Mesendoderm (in vitro differentiated cells): Measurements from ENCODE around the gene PLEKHH2.
"Not testable (repeated sequence)": the region's sequence is repeated elsewhere in the genome, so short reads cannot be mapped to it uniquely, and the experiment has no call there.

Experiments
- DNase-seq: peaks from one replicate; pipeline ENCODE4 v3.0.0; 2013
- H2AK5ac ChIP-seq: 2 replicates; pipeline ENCODE4 v1.6.1; 2013; ENCODE audit warnings: low read length, inconsistent platforms
- H2BK120ac ChIP-seq: 2 replicates; pipeline ENCODE4 v1.6.1; 2013; ENCODE audit warnings: low read depth, mild to moderate bottlenecking, low read length, moderate library complexity, mixed read lengths
- H2BK15ac ChIP-seq: replicated peaks from 2 replicates; pipeline ENCODE4 v1.6.1; 2013; ENCODE audit warnings: low read depth, mild to moderate bottlenecking, moderate library complexity
- H2BK5ac ChIP-seq: 2 replicates; pipeline ENCODE4 v1.6.1; 2013; ENCODE audit warnings: low read length, inconsistent platforms
- H3K18ac ChIP-seq: 2 replicates; pipeline ENCODE4 v1.6.1; 2013; ENCODE audit warnings: mild to moderate bottlenecking, low read length, mixed read lengths
- H3K23ac ChIP-seq: one replicate; pipeline ENCODE4 v1.6.1; 2013; ENCODE audit warnings: low read length
- H3K27ac ChIP-seq: 2 replicates; pipeline ENCODE4 v1.5.1; 2013; ENCODE audit warnings: low read depth, mild to moderate bottlenecking, inconsistent platforms, low read length, moderate library complexity
- H3K27me3 ChIP-seq: 2 replicates; pipeline ENCODE4 v1.6.1; 2013; ENCODE audit warnings: low read length, control low read depth, mild to moderate bottlenecking, inconsistent platforms; ENCODE audit not compliant: insufficient read depth, poor library complexity
- H3K36me3 ChIP-seq: 2 replicates; pipeline ENCODE4 v1.6.1; 2013; ENCODE audit warnings: low read length, inconsistent platforms; ENCODE audit not compliant: control insufficient read depth, insufficient read depth
- H3K4ac ChIP-seq: one replicate; pipeline ENCODE4 v1.6.1; 2013; ENCODE audit warnings: low read depth, mild to moderate bottlenecking, low read length, moderate library complexity
- H3K4me1 ChIP-seq: 2 replicates; pipeline ENCODE4 v1.6.1; 2013; ENCODE audit warnings: low read depth, low read length, inconsistent platforms; ENCODE audit not compliant: control insufficient read depth
- H3K4me2 ChIP-seq: 2 replicates; pipeline ENCODE4 v1.6.1; 2013; ENCODE audit warnings: low read length
- H3K4me3 ChIP-seq: 2 replicates; pipeline ENCODE4 v1.5.1; 2013; ENCODE audit warnings: mild to moderate bottlenecking, low read length
- H3K56ac ChIP-seq: one replicate; pipeline ENCODE4 v1.6.1; 2013; ENCODE audit warnings: low read length
- H3K79me1 ChIP-seq: 2 replicates; pipeline ENCODE4 v1.6.1; 2013; ENCODE audit warnings: low read length, inconsistent platforms
- H3K79me2 ChIP-seq: 2 replicates; pipeline ENCODE4 v1.6.1; 2013; ENCODE audit warnings: mild to moderate bottlenecking, low read length; ENCODE audit not compliant: control insufficient read depth, insufficient read depth
- H3K9ac ChIP-seq: 2 replicates; pipeline ENCODE4 v1.6.1; 2013; ENCODE audit warnings: low read length, inconsistent platforms
- H4K5ac ChIP-seq: one replicate; pipeline ENCODE4 v1.6.1; 2013; ENCODE audit warnings: low read length
- H4K8ac ChIP-seq: one replicate; pipeline ENCODE4 v1.6.1; 2013; ENCODE audit warnings: low read depth, mild to moderate bottlenecking, control low read depth, low read length, moderate library complexity
- WGBS: extraction: QIAGEN DNeasy Blood & Tissue Kit; methylation state at CpG from one replicate; pipeline ENCODE4 v1.1.7; 2013; ENCODE audit warnings: low lambda C conversion rate, missing lambda C conversion rate; ENCODE audit not compliant: insufficient coverage; ENCODE audit errors: extremely low coverage; 5-methylcytosine and 5-hydroxymethylcytosine counted together

PLEKHH2 gene

DNA sequence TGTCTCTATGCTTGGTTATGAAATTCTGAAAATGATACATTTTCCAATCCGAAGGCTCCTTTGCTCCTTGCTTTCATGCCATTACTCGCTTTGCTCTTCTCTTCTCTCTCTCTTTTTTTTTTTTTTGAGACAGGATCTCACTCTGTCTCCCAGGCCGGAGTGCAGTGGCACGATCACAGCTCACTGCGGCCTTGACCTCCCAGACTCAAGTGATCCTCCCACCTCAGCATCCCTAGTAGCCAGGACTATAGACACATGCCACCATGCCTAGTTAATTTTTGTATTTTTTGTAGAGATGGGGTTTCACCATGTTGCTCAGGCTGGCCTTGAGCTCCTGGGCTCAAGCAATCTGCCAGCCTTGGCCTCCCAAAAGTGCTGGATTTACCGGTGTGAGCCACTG lies 61.1 kb downstream of the PLEKHH2 start:
- not testable (repeated sequence) for H3K4me1 ChIP-seq, H2AK5ac ChIP-seq, H3K4me2 ChIP-seq, H3K27ac ChIP-seq, H3K4ac ChIP-seq, H4K8ac ChIP-seq, DNase-seq, H2BK15ac ChIP-seq, H2BK120ac ChIP-seq, H3K18ac ChIP-seq, H3K79me1 ChIP-seq, H3K23ac ChIP-seq, H3K79me2 ChIP-seq, H4K5ac ChIP-seq, H3K27me3 ChIP-seq, H3K9ac ChIP-seq, H3K36me3 ChIP-seq, H3K56ac ChIP-seq, H2BK5ac ChIP-seq, H3K4me3 ChIP-seq
- WGBS: no CpG with 5 or more reads among the region's 6 CpGs

DNA sequence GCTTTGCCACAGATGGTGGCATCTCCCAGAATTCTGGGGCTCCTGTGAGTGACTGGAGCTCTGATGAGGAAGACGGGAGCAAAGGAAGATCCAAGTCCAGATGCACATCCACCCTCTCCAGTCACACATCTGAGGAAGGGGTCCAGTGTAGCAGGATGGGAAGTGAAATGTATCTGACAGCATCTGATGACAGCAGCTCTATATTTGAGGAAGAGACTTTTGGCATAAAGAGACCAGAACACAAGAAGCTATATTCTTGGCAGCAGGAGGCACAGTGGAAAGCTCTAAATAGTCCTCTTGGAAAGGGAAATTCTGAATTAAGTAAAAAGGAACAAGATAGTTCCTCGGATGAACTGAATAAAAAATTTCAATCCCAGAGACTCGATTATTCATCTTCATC lies 62.7 kb downstream of the PLEKHH2 start:
- no peak overlapping the region for H2BK5ac ChIP-seq
- no peak overlapping the region for H2BK15ac ChIP-seq
- H4K5ac ChIP-seq: no peak overlapping the region
- no peaks in the 10 kb centered on the region for H3K79me1 ChIP-seq
- no peaks in the 10 kb centered on the region for H3K79me2 ChIP-seq
- H3K4me2 ChIP-seq: no peak overlapping the region
- H2BK120ac ChIP-seq: no peak overlapping the region
- H3K36me3 ChIP-seq: no peaks in the 10 kb centered on the region
- no CpG with 5 or more reads among the region's 3 CpGs for WGBS
- H3K27me3 ChIP-seq: no peaks in the 10 kb centered on the region
- H3K27ac ChIP-seq: no peak overlapping the region
- H3K18ac ChIP-seq: no peak overlapping the region
- DNase-seq: no peak
- no peak overlapping the region for H3K23ac ChIP-seq
- H3K4ac ChIP-seq: no peak overlapping the region
- no peak overlapping the region for H4K8ac ChIP-seq
- H3K9ac ChIP-seq: no peak overlapping the region
- H2AK5ac ChIP-seq: no peak overlapping the region
- no peaks in the 10 kb centered on the region for H3K4me1 ChIP-seq
- no peak overlapping the region for H3K4me3 ChIP-seq
- H3K56ac ChIP-seq: no peak overlapping the region

DNA sequence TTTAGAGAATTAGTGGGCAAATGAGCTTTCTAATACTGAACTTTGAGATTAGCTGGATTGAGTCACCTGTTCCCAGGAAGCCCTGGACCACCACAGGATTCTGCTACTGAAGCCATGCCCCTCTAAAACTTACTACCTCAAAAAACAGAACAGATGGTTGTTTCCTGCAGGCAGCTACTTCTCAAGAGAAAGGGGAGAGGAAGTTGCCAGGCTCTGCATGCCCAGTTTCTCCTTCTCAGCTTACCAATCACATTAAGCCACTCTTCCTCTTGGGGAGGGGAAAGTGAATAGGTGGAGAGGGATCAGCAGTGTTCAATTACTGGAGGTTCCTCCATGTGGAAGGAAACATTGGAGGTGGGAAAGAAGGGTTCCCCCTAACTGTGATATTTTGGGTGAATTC lies 64.1 kb downstream of the PLEKHH2 start:
- Histone ChIP-seq H3K56ac (no peak overlapping the region), H2AK5ac (no peak overlapping the region), H3K4me3 (no peak overlapping the region), H4K5ac (no peak overlapping the region), H3K27me3 (no peaks in the 10 kb centered on the region), H2BK5ac (no peak overlapping the region), H3K4me2 (no peak overlapping the region), H2BK120ac (no peak overlapping the region), H3K4me1 (no peaks in the 10 kb centered on the region), H2BK15ac (no peak overlapping the region), H3K36me3 (no peaks in the 10 kb centered on the region), H3K79me1 (no peaks in the 10 kb centered on the region), H3K79me2 (no peaks in the 10 kb centered on the region), H3K27ac (no peak overlapping the region), H3K18ac (no peak overlapping the region), H3K23ac (no peak overlapping the region), H4K8ac (no peak overlapping the region), H3K4ac (no peak overlapping the region), H3K9ac (no peak overlapping the region)
- no peak for DNase-seq

DNA sequence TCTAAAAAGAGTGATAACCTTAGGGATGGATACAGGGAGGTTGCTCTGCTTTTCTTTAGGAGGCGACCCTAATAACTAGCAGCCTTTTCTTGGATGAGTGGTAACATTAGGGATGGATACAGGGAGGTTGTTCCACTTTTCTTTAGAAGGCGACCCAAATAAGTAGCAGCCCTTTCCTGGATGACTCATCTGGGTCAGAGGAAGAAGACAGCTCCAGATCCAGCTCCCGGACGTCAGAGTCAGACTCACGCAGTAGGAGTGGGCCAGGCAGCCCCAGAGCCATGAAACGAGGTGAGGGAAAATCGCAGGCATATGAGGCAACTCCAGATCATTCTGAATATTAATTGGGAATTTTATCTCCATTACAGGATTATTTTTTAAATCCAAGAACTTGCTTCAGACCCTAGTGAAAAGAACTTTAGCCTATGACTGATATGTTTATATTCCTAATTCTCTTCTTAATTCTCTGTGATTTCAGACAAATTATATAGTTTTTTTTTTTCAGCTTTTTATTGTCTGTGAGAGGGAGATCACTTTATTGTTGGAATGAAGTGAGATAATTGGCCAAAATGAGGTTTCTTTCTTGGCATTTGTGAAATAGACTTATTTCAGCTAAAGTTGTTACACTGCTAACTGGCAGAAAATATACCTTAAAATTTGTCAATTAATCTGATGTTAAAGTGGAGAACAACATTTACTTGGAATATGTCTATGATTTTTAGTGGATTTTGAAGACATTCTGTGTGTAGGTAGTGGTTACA lies 70.4 kb downstream of the PLEKHH2 start:
- Histone ChIP-seq H4K5ac (no peak overlapping the region), H2BK15ac (no peak overlapping the region), H3K4ac (no peak overlapping the region), H3K9ac (no peak overlapping the region), H3K36me3 (no peaks in the 10 kb centered on the region), H2BK120ac (no peak overlapping the region), H3K4me2 (no peak overlapping the region), H3K56ac (no peak overlapping the region), H2AK5ac (no peak overlapping the region), H3K27ac (no peak overlapping the region), H3K18ac (no peak overlapping the region), H3K4me1 (no peaks in the 10 kb centered on the region), H3K27me3 (no peaks in the 10 kb centered on the region), H3K23ac (no peak overlapping the region), H4K8ac (no peak overlapping the region), H3K4me3 (no peak overlapping the region), H2BK5ac (no peak overlapping the region), H3K79me2 (no peaks in the 10 kb centered on the region), H3K79me1 (no peaks in the 10 kb centered on the region)
- no peak for DNase-seq
- no CpG with 5 or more reads among the region's 7 CpGs for WGBS

DNA sequence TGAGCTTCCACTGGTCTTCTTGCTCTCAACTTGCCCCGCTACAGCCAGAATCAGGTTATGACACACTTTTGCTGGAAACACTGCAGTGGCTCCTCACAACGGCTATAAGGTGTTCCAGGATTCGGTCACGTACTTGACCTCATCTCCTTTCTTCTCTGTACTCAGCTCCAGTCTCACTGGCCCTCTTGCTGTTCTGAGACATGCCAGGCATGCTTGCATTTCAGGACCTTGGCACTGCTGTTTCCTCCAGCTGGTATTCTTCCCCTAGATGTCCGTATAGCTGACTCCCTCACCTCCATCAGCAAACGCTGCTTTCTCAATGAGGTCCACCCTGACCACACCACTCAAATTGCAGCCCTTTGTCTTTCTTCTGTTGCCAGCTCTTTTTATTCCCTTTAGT lies 71.1 kb downstream of the PLEKHH2 start:
- Histone ChIP-seq H2BK15ac (no peak overlapping the region), H4K5ac (no peak overlapping the region), H4K8ac (no peak overlapping the region), H2AK5ac (no peak overlapping the region), H3K4me2 (no peak overlapping the region), H3K79me1 (no peaks in the 10 kb centered on the region), H3K27ac (no peak overlapping the region), H2BK5ac (no peak overlapping the region), H3K9ac (no peak overlapping the region), H3K27me3 (no peaks in the 10 kb centered on the region), H2BK120ac (no peak overlapping the region), H3K4ac (no peak overlapping the region), H3K23ac (no peak overlapping the region), H3K18ac (no peak overlapping the region), H3K56ac (no peak overlapping the region), H3K4me1 (no peaks in the 10 kb centered on the region), H3K79me2 (no peaks in the 10 kb centered on the region), H3K4me3 (no peak overlapping the region), H3K36me3 (no peaks in the 10 kb centered on the region)
- no peak for DNase-seq
- no CpG with 5 or more reads among the region's 6 CpGs for WGBS

DNA sequence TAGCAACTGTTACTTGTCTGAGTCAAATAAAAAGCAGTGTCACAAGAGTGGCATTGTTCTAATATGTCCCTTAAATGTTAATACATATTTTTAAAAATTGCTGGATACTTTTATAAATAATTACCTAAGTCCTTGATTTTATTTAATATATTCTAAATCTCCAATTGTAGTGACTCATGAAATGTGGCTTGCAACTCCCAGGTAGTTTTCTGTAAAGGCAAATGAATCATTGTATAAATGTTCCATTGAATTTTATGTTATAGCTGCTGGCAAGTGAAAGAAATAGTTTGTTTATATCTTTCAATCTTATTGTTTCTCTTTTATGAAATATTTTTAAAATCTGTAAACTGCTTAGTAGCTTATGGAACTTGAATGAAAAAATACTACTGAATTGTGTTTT lies 71.8 kb downstream of the PLEKHH2 start:
- Histone ChIP-seq H3K79me1 (no peaks in the 10 kb centered on the region), H3K4ac (no peak overlapping the region), H3K9ac (no peak overlapping the region), H2BK120ac (no peak overlapping the region), H2BK15ac (no peak overlapping the region), H3K23ac (no peak overlapping the region), H3K4me3 (no peak overlapping the region), H3K36me3 (no peaks in the 10 kb centered on the region), H3K27ac (no peak overlapping the region), H4K8ac (no peak overlapping the region), H3K4me2 (no peak overlapping the region), H3K79me2 (no peaks in the 10 kb centered on the region), H3K18ac (no peak overlapping the region), H2AK5ac (no peak overlapping the region), H2BK5ac (no peak overlapping the region), H3K56ac (no peak overlapping the region), H3K27me3 (no peaks in the 10 kb centered on the region), H3K4me1 (no peaks in the 10 kb centered on the region), H4K5ac (no peak overlapping the region)
- no peak for DNase-seq
